Prostate gland (tissue), 2 donors: ENCODE results near the gene NAIF1. TPM values are rescaled to one million over a fixed set of nuclear protein-coding genes. Genes with fewer than 3 reads are reported as not detected.

Experiments
- DNase-seq: peaks from one replicate; pipeline ENCODE4 v3.0.0-alpha.2; 2019; ENCODE audit warnings: low spot score
- H3K27ac ChIP-seq, 2 donors: fragments of 200-600 bp; sonication (generic); 2 replicates each; pipeline ENCODE4 v1.5.1; 2017 to 2019
- H3K27me3 ChIP-seq: fragments of 200-600 bp; sonication (generic); replicated peaks from 2 replicates; pipeline ENCODE4 v1.5.1; 2019; ENCODE audit not compliant: insufficient read depth
- H3K36me3 ChIP-seq, 2 donors: fragments of 200-600 bp; sonication (generic); 1 replicate in 1 of 2; 2 replicates in 1 of 2; pipeline versions ENCODE4 v1.5.1 to v1.8.1; 2017 to 2019
- H3K4me1 ChIP-seq: fragments of 200-600 bp; sonication (generic); replicated peaks from 2 replicates; pipeline ENCODE4 v1.5.1; 2019
- H3K4me3 ChIP-seq, 2 donors: fragments of 200-600 bp; sonication (generic); 2 replicates each; pipeline ENCODE4 v1.5.1; 2017 to 2019
- H3K9me3 ChIP-seq: fragments of 200-600 bp; sonication (generic); 2 replicates; pipeline ENCODE4 v1.5.1; 2017
- POLR2A ChIP-seq: fragments of 450-650 bp; IDR thresholded peaks from one replicate; pipeline ENCODE4 v1.6.1; 2016; ENCODE audit warnings: antibody characterized with exemption, mild to moderate bottlenecking
- POLR2AphosphoS5 ChIP-seq: sonication (generic); formaldehyde crosslinking; IDR thresholded peaks from one replicate; pipeline ENCODE4 v1.6.1; 2017; ENCODE audit warnings: antibody characterized with exemption
- WGBS: methylation state at CpG from one replicate; pipeline ENCODE4 v1.1.5; 2018; 5-methylcytosine and 5-hydroxymethylcytosine counted together
- intact Hi-C: fragments of 100-400 bp; cut with DNase I; formaldehyde crosslinking; loops from one replicate; pipeline ENCODE4 v1.14.2; 2022
- total RNA-seq, 2 donors: library from RNA; depleted of rRNA; stranded (reverse); fragments of >200 nt; gene quantifications; one replicate each; pipeline ENCODE4 v1.1.0, GENCODE V29; 2016
- TF ChIP-seq, protein P1 (sequence below), 4 experiments: fragments of 200-600 bp in 2 of 4; fragments of 450-650 bp in 2 of 4; sonication (generic) in 2 of 4; IDR thresholded peaks; 1 replicate in 3 of 4; 2 replicates in 1 of 4; pipeline ENCODE4 v1.5.1; 2016 to 2019; ENCODE audit warnings: antibody characterized with exemption in 4 of 4, mild to moderate bottlenecking in 2 of 4, moderate library complexity in 2 of 4

The NAIF1 gene
- total RNA-seq, 2 donors from 2014 or later: 12.3 to 12.6 TPM

GRCh38 chr9:128099231-128099931 lies 32.3 kb upstream of the NAIF1 start:
- Histone ChIP-seq H3K4me1 (peaks cover 32% of the 10 kb centered on the region), H3K4me3 (peak overlapping the region; percentile 29 to 31), H3K27ac (peak overlapping the region; percentile 87 to 90), H3K36me3 (no peaks in the 10 kb centered on the region), H3K27me3 (no peaks in the 10 kb centered on the region), H3K9me3 (no peaks in the 10 kb centered on the region)
- TF ChIP-seq POLR2AphosphoS5: no peak
- WGBS: 44% methylated on average over 16 of the region's 16 CpGs
- intact Hi-C loops: loop anchor here (2.0 to 10.0 kb wide), 2 partner anchors 31 to 135 kb away; partner anchors contain the start of gene SLC25A25
- DNase-seq: no peak

GRCh38 chr9:128098297-128099230 lies 31.4 kb upstream of the NAIF1 start:
- intact Hi-C loops: loop anchor here (2.0 to 10.0 kb wide), 2 partner anchors 30 to 134 kb away; partner anchors contain the start of gene SLC25A25
- Histone ChIP-seq H3K4me3 (peak overlapping the region; percentile 29 to 31), H3K9me3 (no peaks in the 10 kb centered on the region), H3K27me3 (no peaks in the 10 kb centered on the region), H3K27ac (peak overlapping the region; percentile 87 to 90), H3K4me1 (peaks cover 34% of the 10 kb centered on the region), H3K36me3 (no peaks in the 10 kb centered on the region)
- TF ChIP-seq POLR2A (peak; percentile 99), POLR2AphosphoS5 (peak; percentile 98)
- TF ChIP-seq, protein P1, sequence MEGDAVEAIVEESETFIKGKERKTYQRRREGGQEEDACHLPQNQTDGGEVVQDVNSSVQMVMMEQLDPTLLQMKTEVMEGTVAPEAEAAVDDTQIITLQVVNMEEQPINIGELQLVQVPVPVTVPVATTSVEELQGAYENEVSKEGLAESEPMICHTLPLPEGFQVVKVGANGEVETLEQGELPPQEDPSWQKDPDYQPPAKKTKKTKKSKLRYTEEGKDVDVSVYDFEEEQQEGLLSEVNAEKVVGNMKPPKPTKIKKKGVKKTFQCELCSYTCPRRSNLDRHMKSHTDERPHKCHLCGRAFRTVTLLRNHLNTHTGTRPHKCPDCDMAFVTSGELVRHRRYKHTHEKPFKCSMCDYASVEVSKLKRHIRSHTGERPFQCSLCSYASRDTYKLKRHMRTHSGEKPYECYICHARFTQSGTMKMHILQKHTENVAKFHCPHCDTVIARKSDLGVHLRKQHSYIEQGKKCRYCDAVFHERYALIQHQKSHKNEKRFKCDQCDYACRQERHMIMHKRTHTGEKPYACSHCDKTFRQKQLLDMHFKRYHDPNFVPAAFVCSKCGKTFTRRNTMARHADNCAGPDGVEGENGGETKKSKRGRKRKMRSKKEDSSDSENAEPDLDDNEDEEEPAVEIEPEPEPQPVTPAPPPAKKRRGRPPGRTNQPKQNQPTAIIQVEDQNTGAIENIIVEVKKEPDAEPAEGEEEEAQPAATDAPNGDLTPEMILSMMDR (IDR thresholded peaks at IDR 0.05): no peak
- DNase-seq: peak; percentile 98
- WGBS: 8% methylated on average over 32 of the region's 32 CpGs

DNA sequence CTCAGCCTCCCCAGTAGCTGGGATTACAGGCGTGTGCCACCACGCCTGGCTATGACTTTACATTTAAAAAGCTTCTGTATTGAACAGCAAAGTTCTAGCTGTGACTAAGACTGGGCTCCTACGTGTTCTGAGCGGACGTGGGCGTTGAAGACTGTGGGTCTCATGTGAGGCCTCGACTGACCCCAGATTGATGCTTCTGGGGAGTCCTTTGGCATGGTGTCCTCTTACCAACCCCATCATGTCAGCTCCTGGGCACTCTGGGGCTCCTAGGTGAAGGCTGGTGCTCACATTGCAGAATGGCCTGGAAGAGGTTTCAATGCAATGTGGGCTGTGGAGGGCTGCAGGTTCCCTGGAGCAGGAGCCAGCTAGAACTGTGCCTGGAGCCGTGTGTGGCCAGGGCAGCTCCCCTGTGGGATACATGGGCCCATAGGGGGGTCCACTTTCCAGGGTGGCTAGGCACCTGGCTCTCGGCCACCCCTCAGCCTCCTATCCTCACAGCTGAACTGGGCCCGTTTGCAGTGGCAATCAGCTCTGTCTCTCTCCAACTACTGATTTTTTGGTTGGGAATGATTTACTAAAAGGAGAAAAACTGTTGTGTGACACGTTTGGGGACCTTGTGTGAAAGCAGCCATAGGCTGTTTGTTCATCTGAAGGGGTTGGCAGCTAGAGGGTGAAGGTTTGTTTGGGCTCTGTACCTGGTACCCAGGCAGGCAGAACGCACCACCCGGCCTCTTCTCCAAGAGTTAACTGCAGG lies 30.6 kb upstream of the NAIF1 start:
- Histone ChIP-seq H3K4me3 (no peak overlapping the region), H3K27me3 (no peaks in the 10 kb centered on the region), H3K9me3 (no peaks in the 10 kb centered on the region), H3K36me3 (no peaks in the 10 kb centered on the region), H3K27ac (peak overlapping the region; percentile 87 to 90), H3K4me1 (peaks cover 39% of the 10 kb centered on the region)
- TF ChIP-seq, protein P1 (IDR thresholded peaks at IDR 0.05): no peak
- TF ChIP-seq POLR2A: no peak
- no peak for TF ChIP-seq POLR2AphosphoS5
- WGBS: 56% methylated on average over 13 of the region's 13 CpGs
- intact Hi-C loops: loop anchor here (2.0 to 10.0 kb wide), 2 partner anchors 29 to 133 kb away; partner anchors contain the start of gene SLC25A25
- no peak for DNase-seq

- Histone ChIP-seq H3K27ac (peak overlapping the region; percentile 87 to 90), H3K9me3 (no peaks in the 10 kb centered on the region), H3K27me3 (no peaks in the 10 kb centered on the region), H3K36me3 (no peaks in the 10 kb centered on the region), H3K4me1 (peaks cover 39% of the 10 kb centered on the region), H3K4me3 (no peak overlapping the region)
- intact Hi-C loops: loop anchor here (10.0 kb wide), 1 partner anchor 132 kb away; no protein-coding TSS in a partner anchor
- no peak for TF ChIP-seq POLR2AphosphoS5
- TF ChIP-seq POLR2A: no peak
- TF ChIP-seq, protein P1 (IDR thresholded peaks at IDR 0.05): no peak
- 83% methylated on average over 19 of the region's 19 CpGs for WGBS
- DNase-seq: no peak
These were observed 29.8 kb upstream of the NAIF1 start for GRCh38 chr9:128096616-128097536.
